T-helper 2 cell (primary cell): Measurements from ENCODE around the gene ARL17A.
"Not testable (repeated sequence)": the region's sequence is repeated elsewhere in the genome, so short reads cannot be mapped to it uniquely, and the experiment has no call there.

Experiments
- DNase-seq, 5 experiments: peaks; one replicate each; pipeline versions ENCODE4 v3.0.0 to v3.0.0-alpha.2; 2012 to 2022

The ARL17A gene

GRCh38 chr17:46548607-46549006 is 30.9 kb downstream of the ARL17A start:
- DNase-seq, result peak in 1 of 5 experiments; percentile 32

- peak in 1 of 5 experiments; percentile 3 for DNase-seq
Measured at GRCh38 chr17:46534716-46535115, 44.8 kb downstream of the ARL17A start.

GRCh38 chr17:46512168-46512567 is 67.3 kb downstream of the ARL17A start, which contains the start of gene LRRC37A2:
Gene LRRC37A2 (plus strand): TSS chr17:46512468. CDS start chr17:46512713, 245 bp downstream.
- not testable (repeated sequence) for DNase-seq

- not testable (repeated sequence) for DNase-seq
Measured at GRCh38 chr17:46505896-46506295, 73.6 kb downstream of the ARL17A start.

GRCh38 chr17:46499437-46500139 is 79.9 kb downstream of the ARL17A start:
- not testable (repeated sequence) for DNase-seq

- DNase-seq, result not testable (repeated sequence)
Measured at GRCh38 chr17:46492021-46492420, 87.5 kb downstream of the ARL17A start.

GRCh38 chr17:46481310-46481709 is 98.2 kb downstream of the ARL17A start:
- not testable (repeated sequence) for DNase-seq

- not testable (repeated sequence) for DNase-seq
Measured at GRCh38 chr17:46478823-46479222, 100.7 kb downstream of the ARL17A start.

GRCh38 chr17:46475583-46475982 is 103.9 kb downstream of the ARL17A start:
- DNase-seq, result not testable (repeated sequence)

GRCh38 chr17:46474489-46474888 is 105.0 kb downstream of the ARL17A start:
- not testable (repeated sequence) for DNase-seq

- not testable (repeated sequence) for DNase-seq
Measured at GRCh38 chr17:46467618-46468017, 111.9 kb downstream of the ARL17A start.
